HepG2 (cell line): ENCODE data around the gene ATRAID. TPM values are rescaled to one million over a fixed set of nuclear protein-coding genes. Genes with fewer than 3 reads are reported as not detected.
A peak's percentile ranks its signal among the peaks of the same experiment; 100 is the strongest.

Experiments used
- HOXA7 ChIP-seq: sonication (generic); formaldehyde crosslinking; IDR thresholded peaks from 2 replicates; pipeline ENCODE4 v1.8.1; 2022; ENCODE audit warnings: mild to moderate bottlenecking, missing genetic modification reagents, moderate library complexity
- KLF6 ChIP-seq: IDR thresholded peaks from 2 replicates; pipeline ENCODE4 v1.8.0; 2016; ENCODE audit warnings: missing biosample characterization, missing genetic modification reagents
- KLF9 ChIP-seq: IDR thresholded peaks from 2 replicates; pipeline ENCODE4 v1.6.1; 2016; ENCODE audit warnings: low read depth
- NR2F2 ChIP-seq: IDR thresholded peaks from 2 replicates; pipeline ENCODE4 v1.6.1; 2012; ENCODE audit warnings: low read depth, inconsistent platforms, borderline replicate concordance
- NR2F6 ChIP-seq, 2 experiments: IDR thresholded peaks; 2 replicates each; pipeline ENCODE4 v1.6.1; 2016; ENCODE audit warnings: antibody characterized with exemption in 1 of 2, mild to moderate bottlenecking in 1 of 2
- PATZ1 ChIP-seq: sonication (generic); formaldehyde crosslinking; IDR thresholded peaks from 2 replicates; pipeline ENCODE4 v1.4.0; 2020; ENCODE audit warnings: missing genetic modification reagents
- SETDB1 ChIP-seq: sonication (generic); formaldehyde crosslinking; IDR thresholded peaks from 2 replicates; pipeline ENCODE4 v1.5.1; 2020; ENCODE audit warnings: missing genetic modification reagents, mild to moderate bottlenecking, borderline replicate concordance
- SIX4 ChIP-seq: sonication (generic); formaldehyde crosslinking; IDR thresholded peaks from 2 replicates; pipeline ENCODE4 v1.4.0; 2020; ENCODE audit warnings: missing genetic modification reagents
- SNAPC4 ChIP-seq: sonication (generic); formaldehyde crosslinking; IDR thresholded peaks from 2 replicates; pipeline ENCODE4 v1.4.0; 2020; ENCODE audit warnings: mild to moderate bottlenecking, missing genetic modification reagents
- XBP1 ChIP-seq: sonication (generic); formaldehyde crosslinking; IDR thresholded peaks from 2 replicates; pipeline ENCODE4 v1.5.0; 2020; ENCODE audit warnings: missing genetic modification reagents
- ZFP41 ChIP-seq: sonication (generic); formaldehyde crosslinking; IDR thresholded peaks from 2 replicates; pipeline ENCODE4 v1.4.0; 2020; ENCODE audit warnings: mild to moderate bottlenecking, missing genetic modification reagents, borderline replicate concordance
- ZNF407 ChIP-seq: sonication (generic); formaldehyde crosslinking; IDR thresholded peaks from one replicate; pipeline ENCODE4 v1.5.1; 2020; ENCODE audit warnings: mild to moderate bottlenecking, missing genetic modification reagents; ENCODE audit errors: not compliant biosample characterization
- ZNF576 ChIP-seq: sonication (generic); formaldehyde crosslinking; IDR thresholded peaks from 2 replicates; pipeline ENCODE4 v1.4.0; 2020; ENCODE audit warnings: mild to moderate bottlenecking, missing genetic modification reagents
- polyA plus RNA-seq, 8 experiments: library from polyadenylated mRNA; depleted of rRNA in 3 of 8; stranded (reverse) in 7 of 8; unstranded in 1 of 8; fragments of >200 nt; fragmentation: Illumina TruSeq in 4 of 8; extraction: Trizol in 4 of 8; gene quantifications; 2 replicates each; pipeline versions ENCODE4 v1.2.1 to v1.2.3, GENCODE V29; 2011 to 2016; ENCODE audit warnings: low read depth in 4 of 8, missing spikeins in 1 of 8, mixed read lengths in 1 of 8; ENCODE audit not compliant: insufficient read depth in 1 of 8
- total RNA-seq, 5 experiments: library from RNA; depleted of rRNA; stranded (reverse); fragments of >200 nt; fragmentation: Illumina TruSeq; extraction: Trizol; gene quantifications; 2 replicates each; pipeline ENCODE4 v1.2.3, GENCODE V29; 2016; ENCODE audit warnings: low read depth in 1 of 5

ATRAID gene
- total and polyA plus RNA-seq, 2 of the 13 experiments (the other 11 are each of a cell fraction or from before 2014, with no cell fraction given), result 207 to 382 TPM

GRCh38 chr2:27179344-27180000 is 32.4 kb upstream of the ATRAID start (continued):
- TF ChIP-seq KLF9 (CRISPR knock-in tag), result no peak
- TF ChIP-seq ZFP41 (CRISPR knock-in tag), result no peak
- TF ChIP-seq ZNF407 (CRISPR knock-in tag), result no peak
- TF ChIP-seq KLF6 (CRISPR knock-in tag), result no peak
- TF ChIP-seq NR2F6 (IDR thresholded peaks at IDR 0.05), result peak; percentile 89
- peak; percentile 86 for TF ChIP-seq NR2F6 (CRISPR knock-in tag; IDR thresholded peaks at IDR 0.05)
- no peak for TF ChIP-seq ZNF576
- no peak for TF ChIP-seq SNAPC4 (CRISPR knock-in tag)
- TF ChIP-seq XBP1 (CRISPR knock-in tag), result no peak
- TF ChIP-seq SETDB1 (CRISPR knock-in tag), result no peak
- no peak for TF ChIP-seq HOXA7 (CRISPR knock-in tag)
- TF ChIP-seq NR2F2, result no peak; the same call in 1 of the 2 replicates
- no peak for TF ChIP-seq SIX4 (CRISPR knock-in tag)
- TF ChIP-seq PATZ1 (CRISPR knock-in tag), result no peak
